H1 (cell line): Measurements from ENCODE around the gene LHFPL2. TPM values are rescaled to one million over a fixed set of nuclear protein-coding genes. Genes with fewer than 3 reads are reported as not detected.

Source experiments
- CTCF ChIA-PET: fragments of 300-600 bp; sonication (Branson Sonifier 250); formaldehyde crosslinking; loops from one replicate; lab custom pipeline; 2021; ENCODE audit not compliant: partially characterized antibody; lab: Charles Lee
- POLR2A ChIA-PET: fragments of 300-600 bp; sonication (Branson Sonifier 250); formaldehyde crosslinking; loops from one replicate; lab custom pipeline; 2021; ENCODE audit warnings: inconsistent platforms; ENCODE audit not compliant: partially characterized antibody; lab: Charles Lee
- DNase-seq, 2 experiments: peaks; one replicate each; pipeline versions ENCODE4 v3.0.0 to v3.0.0-alpha.2; 2010 to 2022; ENCODE audit warnings: low spot score in 2 of 2, low read depth in 1 of 2, mixed read lengths in 1 of 2
- FAIRE-seq: peaks from 2 replicates; lab custom pipeline; 2011; peaks lifted over from hg19 to GRCh38; lab: Jason Lieb, UNC
- H2AFZ ChIP-seq: 2 replicates; pipeline ENCODE4 v1.8.1; 2012; ENCODE audit warnings: low read length, inconsistent platforms
- H2AK5ac ChIP-seq: 2 replicates; pipeline ENCODE4 v1.6.1; 2013; ENCODE audit warnings: low read depth, low read length
- H2BK120ac ChIP-seq: replicated peaks from 2 replicates; pipeline ENCODE3; 2013; ENCODE audit warnings: low read depth, low read length, inconsistent platforms
- H2BK12ac ChIP-seq: 2 replicates; pipeline ENCODE4 v1.6.1; 2013; ENCODE audit warnings: low read depth, low read length
- H2BK15ac ChIP-seq: 2 replicates; pipeline ENCODE4 v1.6.1; 2013; ENCODE audit warnings: low read length
- H2BK20ac ChIP-seq: 2 replicates; pipeline ENCODE4 v1.6.1; 2013; ENCODE audit warnings: low read length
- H2BK5ac ChIP-seq: 2 replicates; pipeline ENCODE4 v1.6.1; 2013; ENCODE audit warnings: low read depth, low read length
- H3K14ac ChIP-seq: 2 replicates; pipeline ENCODE4 v1.6.1; 2013; ENCODE audit warnings: inconsistent platforms; ENCODE audit not compliant: insufficient read length
- H3K18ac ChIP-seq: 2 replicates; pipeline ENCODE4 v1.6.1; 2013; ENCODE audit warnings: low read length; ENCODE audit errors: extremely low read depth
- H3K23ac ChIP-seq: 2 replicates; pipeline ENCODE4 v1.6.1; 2013; ENCODE audit warnings: inconsistent platforms; ENCODE audit not compliant: insufficient read length
- H3K23me2 ChIP-seq: 2 replicates; pipeline ENCODE4 v1.6.1; 2013; ENCODE audit warnings: low read depth, low read length
- H3K27ac ChIP-seq: 2 replicates; pipeline ENCODE4 v1.6.1; 2011; ENCODE audit warnings: low read depth, low read length, inconsistent platforms
- H3K27me3 ChIP-seq, 4 experiments: replicated peaks in 1 of 4; 1 replicate in 1 of 4; 2 replicates in 3 of 4; pipeline versions ENCODE4 v1.6.1 to v1.8.1; 2011 to 2013; ENCODE audit warnings: low read length in 3 of 4, mild to moderate bottlenecking in 3 of 4, inconsistent platforms in 2 of 4, mixed read lengths in 2 of 4, moderate library complexity in 1 of 4; ENCODE audit not compliant: control insufficient read depth in 3 of 4, insufficient read depth in 3 of 4; ENCODE audit errors: extremely low read depth in 1 of 4
- H3K36me3 ChIP-seq, 4 experiments: 2 replicates each; pipeline versions ENCODE4 v1.6.1 to v1.8.1; 2011 to 2013; ENCODE audit warnings: mild to moderate bottlenecking in 4 of 4, low read length in 3 of 4, moderate library complexity in 2 of 4, control low read depth in 1 of 4, inconsistent platforms in 1 of 4; ENCODE audit not compliant: insufficient read depth in 4 of 4, control insufficient read depth in 2 of 4
- H3K4ac ChIP-seq: replicated peaks from 2 replicates; pipeline ENCODE3; 2013; ENCODE audit warnings: low read length, low read depth, mixed read lengths, inconsistent platforms; ENCODE audit not compliant: insufficient read length
- H3K4me1 ChIP-seq, 4 experiments: replicated peaks in 1 of 4; 1 replicate in 1 of 4; 2 replicates in 3 of 4; pipeline versions ENCODE4 v1.6.1 to v1.8.1; 2011 to 2013; ENCODE audit warnings: low read length in 3 of 4, inconsistent platforms in 2 of 4, mixed read lengths in 1 of 4; ENCODE audit not compliant: insufficient read depth in 4 of 4, control insufficient read depth in 3 of 4
- H3K4me2 ChIP-seq, 2 experiments: 2 replicates each; pipeline versions ENCODE4 v1.6.1 to v1.8.1; 2011 to 2013; ENCODE audit warnings: low read depth in 2 of 2, low read length in 2 of 2, control low read depth in 1 of 2, inconsistent platforms in 1 of 2, mild to moderate bottlenecking in 1 of 2; ENCODE audit not compliant: insufficient read depth in 1 of 2
- H3K4me3 ChIP-seq, 4 experiments: fragments of 200-600, 300-600 bp in 1 of 4; sonication (generic), shearing (Covaris generic), sonication (Bioruptor Twin) in 1 of 4; 2 replicates each; pipeline versions ENCODE4 v1.5.1 to v1.8.1; 2011 to 2016; ENCODE audit warnings: low read length in 4 of 4, low read depth in 3 of 4, control low read depth in 2 of 4, inconsistent platforms in 2 of 4, mild to moderate bottlenecking in 2 of 4, mixed read lengths in 1 of 4, moderate library complexity in 1 of 4; ENCODE audit not compliant: insufficient read depth in 2 of 4; ENCODE audit errors: extremely low read depth in 1 of 4
- H3K56ac ChIP-seq: replicated peaks from 2 replicates; pipeline ENCODE3; 2013; ENCODE audit warnings: low read depth, mild to moderate bottlenecking, mixed read lengths, low read length, inconsistent platforms; ENCODE audit not compliant: insufficient read length
- H3K79me1 ChIP-seq: 2 replicates; pipeline ENCODE4 v1.6.1; 2013; ENCODE audit warnings: low read depth, low read length, control low read depth
- H3K79me2 ChIP-seq, 2 experiments: 2 replicates each; pipeline versions ENCODE4 v1.6.1 to v1.8.1; 2012 to 2013; ENCODE audit warnings: low read length in 2 of 2, mild to moderate bottlenecking in 2 of 2, inconsistent platforms in 1 of 2; ENCODE audit not compliant: insufficient read depth in 2 of 2, control insufficient read depth in 1 of 2
- H3K9ac ChIP-seq, 4 experiments: replicated peaks in 1 of 4; 1 replicate in 1 of 4; 2 replicates in 3 of 4; pipeline versions ENCODE4 v1.6.1 to v1.8.1; 2011 to 2013; ENCODE audit warnings: low read depth in 3 of 4, low read length in 3 of 4, control low read depth in 2 of 4, mild to moderate bottlenecking in 2 of 4, moderate library complexity in 2 of 4, inconsistent platforms in 1 of 4; ENCODE audit errors: extremely low read depth in 1 of 4
- H3K9me3 ChIP-seq, 2 experiments: 2 replicates each; pipeline versions ENCODE4 v1.6.1 to v1.8.1; 2012 to 2013; ENCODE audit warnings: mild to moderate bottlenecking in 2 of 2, moderate library complexity in 2 of 2, control low read depth in 1 of 2, inconsistent platforms in 1 of 2, low read depth in 1 of 2, low read length in 1 of 2, mixed read lengths in 1 of 2; ENCODE audit not compliant: insufficient read depth in 2 of 2
- H4K20me1 ChIP-seq, 2 experiments: replicated peaks in 1 of 2; 2 replicates each; pipeline versions ENCODE3 to v1.8.1; 2011 to 2013; ENCODE audit warnings: inconsistent platforms in 2 of 2, low read length in 2 of 2, mild to moderate bottlenecking in 1 of 2; ENCODE audit not compliant: insufficient read depth in 2 of 2, control insufficient read depth in 1 of 2
- H4K5ac ChIP-seq: 2 replicates; pipeline ENCODE4 v1.6.1; 2013; ENCODE audit warnings: low read length, low read depth, mixed read lengths, inconsistent platforms; ENCODE audit not compliant: insufficient read length
- H4K8ac ChIP-seq: 2 replicates; pipeline ENCODE4 v1.8.0; 2013; ENCODE audit warnings: mild to moderate bottlenecking, moderate library complexity, low read length, inconsistent platforms; ENCODE audit not compliant: insufficient read depth; ENCODE audit errors: extremely low read depth
- H4K91ac ChIP-seq: replicated peaks from 2 replicates; pipeline ENCODE3; 2013; ENCODE audit warnings: low read length, mixed read lengths, inconsistent platforms; ENCODE audit not compliant: insufficient read length
- BCL11A ChIP-seq, 2 experiments: IDR thresholded peaks; one replicate each; pipeline ENCODE4 v1.6.1; 2011; ENCODE audit warnings: low read depth in 2 of 2, low read length in 2 of 2, mild to moderate bottlenecking in 2 of 2
- WGBS, 2 experiments: shearing (Covaris generic) in 1 of 2; methylation state at CpG; one replicate each; pipeline versions ENCODE4 v1.1.6 to v1.1.7; 2013 to 2015; ENCODE audit warnings: low lambda C conversion rate in 2 of 2, mixed read lengths in 2 of 2, inconsistent platforms in 1 of 2, low coverage in 1 of 2, missing lambda C conversion rate in 1 of 2; ENCODE audit not compliant: insufficient replicate concordance in 2 of 2, insufficient coverage in 1 of 2, insufficient read length in 1 of 2; ENCODE audit errors: extremely low coverage in 1 of 2, missing lambda C conversion rate in 1 of 2; 5-methylcytosine and 5-hydroxymethylcytosine counted together
- polyA plus RNA-seq, 7 experiments: library from polyadenylated mRNA; depleted of rRNA in 3 of 7; stranded (reverse) in 5 of 7; unstranded in 2 of 7; fragments of >200 nt in 5 of 7; fragments of 200-250 nt in 2 of 7; gene quantifications; 1 replicate in 5 of 7; 2 replicates in 1 of 7; 4 replicates in 1 of 7; pipeline versions ENCODE4 v1.2.1 to v1.2.3, GENCODE V29; 2011 to 2013; ENCODE audit warnings: missing spikeins in 2 of 7, mixed read lengths in 2 of 7
- total RNA-seq: library from RNA; stranded (reverse); fragmentation: NEBNext Ultra II Directional; extraction: Animal tissue kit (Norgen Biotek cat#: 25700); gene quantifications from 2 replicates; pipeline ENCODE4 v1.2.1, GENCODE V29; 2021

LHFPL2 gene
- total and polyA plus RNA-seq, 2 of the 8 experiments (the other 6 are each of a cell fraction or from before 2014, with no cell fraction given), result 9.6 to 43.0 TPM

DNA sequence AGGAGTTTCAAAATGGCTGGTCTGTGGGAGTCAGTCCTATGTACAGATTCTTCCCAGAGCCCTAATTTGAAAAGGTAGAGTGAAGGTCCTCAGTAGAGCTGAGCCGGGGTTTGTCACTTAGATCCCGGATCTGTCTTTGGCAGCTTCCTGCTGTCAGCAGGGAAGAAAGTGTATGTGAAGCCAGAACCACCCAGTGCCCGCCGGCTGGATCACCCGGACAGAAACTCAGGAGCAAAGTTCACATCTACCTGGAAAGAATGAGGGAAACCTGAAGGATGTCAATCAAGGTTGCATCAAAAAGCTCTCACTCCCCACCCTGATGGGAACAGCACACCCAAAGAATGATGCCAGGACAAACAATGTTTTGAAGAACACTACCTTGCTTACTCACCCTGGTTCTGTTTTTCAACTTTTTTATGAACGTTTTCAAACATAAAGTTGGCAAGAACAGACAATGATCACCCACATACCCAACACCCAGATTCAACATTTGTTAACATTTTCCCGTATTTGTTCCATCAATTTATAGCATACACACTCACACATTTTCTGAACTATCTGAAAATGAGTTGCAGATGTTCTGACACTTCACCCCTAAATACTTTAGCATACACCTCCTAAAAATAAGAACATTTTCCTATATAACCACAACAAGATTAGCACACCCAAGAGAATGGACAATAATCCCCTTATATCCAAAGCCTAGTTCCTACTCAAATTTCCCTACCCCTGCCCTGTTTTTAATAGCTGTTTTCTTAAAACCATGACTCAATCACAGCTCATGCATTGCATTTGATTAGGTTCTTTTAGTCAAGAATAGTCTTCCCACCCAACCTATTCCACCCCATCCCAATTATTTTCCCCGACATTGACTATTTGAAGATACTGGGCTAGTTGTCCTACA, 133.9 kb downstream of the LHFPL2 start:
- Histone ChIP-seq H3K23me2 (peaks cover 3% of the 10 kb centered on the region), H4K5ac (no peak overlapping the region), H2BK120ac (no peak overlapping the region), H2AFZ (no peak overlapping the region), H3K14ac (no peak overlapping the region), H3K9ac (no peak overlapping the region), H4K20me1 (peaks cover 0 to 2% of the 10 kb centered on the region in 2 experiments), H3K36me3 (no peaks in the 10 kb centered on the region; a peak in 1 of 8 replicates), H3K79me2 (peaks cover 0 to 13% of the 10 kb centered on the region in 2 experiments; a peak in 1 of 4 replicates), H3K23ac (no peak overlapping the region), H2BK5ac (peak overlapping the region; percentile 41; the same call in 1 of the 2 replicates), H3K4me3 (no peak overlapping the region), H2BK20ac (no peak overlapping the region), H3K9me3 (no peaks in the 10 kb centered on the region), H3K4me1 (peaks cover 2 to 9% (median 4%) of the 10 kb centered on the region in 4 experiments; a peak in 5 of 7 replicates), H3K4ac (no peak overlapping the region), H3K79me1 (peaks cover 4% of the 10 kb centered on the region; the same call in 1 of the 2 replicates), H4K91ac (no peak overlapping the region), H4K8ac (no peak overlapping the region), H3K4me2 (no peak overlapping the region), H3K56ac (no peak overlapping the region)
- POLR2A ChIA-PET, result no interaction called here
- no peak for FAIRE-seq
- TF ChIP-seq BCL11A (IDR thresholded peaks at IDR 0.05; ENCODE audit: low read depth in 2 of 2, low read length in 2 of 2), result no peak
- TF ChIP-seq, all 59 proteins: peak for 0
- WGBS, 2 experiments, result 85% methylated on average over 8 of the region's 8 CpGs; no CpG with 5 or more reads in 1 of the 2 experiments
- no peak for DNase-seq
- Histone ChIP-seq H3K27me3 (no peaks in the 10 kb centered on the region), H2AK5ac (no peak overlapping the region), H3K27ac (no peak overlapping the region), H3K18ac (no peak overlapping the region), H2BK15ac (no peak overlapping the region), H2BK12ac (no peak overlapping the region; the same call in 1 of the 2 replicates)
- CTCF ChIA-PET, result interaction anchor here (0.8 to 1.1 kb wide), 2 partner anchors 18 to 52 kb away, joined by 4 to 5 read pairs; no protein-coding TSS in a partner anchor
